NCI-H1048 (cell line): ENCODE data around the gene ARL8B.
"Not testable (repeated sequence)": the region's sequence is repeated elsewhere in the genome, so short reads cannot be mapped to it uniquely, and the experiment has no call there.

Experiments
- DNase-seq: peaks from one replicate; lab custom pipeline; 2025; lab: John Stamatoyannopoulos, UW

The ARL8B gene

GRCh38 chr3:5112043-5112442, 10.0 kb upstream of the ARL8B start:
- no peak for DNase-seq

GRCh38 chr3:5113726-5114125, 8.4 kb upstream of the ARL8B start:
- DNase-seq: not testable (repeated sequence)

- DNase-seq: no peak
These were observed 6.5 kb upstream of the ARL8B start for GRCh38 chr3:5115506-5116162.

- no peak for DNase-seq
These were observed 5.6 kb upstream of the ARL8B start for GRCh38 chr3:5116538-5116937.

- DNase-seq: no peak
These were observed 1.6 kb upstream of the ARL8B start for GRCh38 chr3:5120446-5120845.

GRCh38 chr3:5122741-5123706, 932 bp downstream of the ARL8B start:
- DNase-seq: no peak

GRCh38 chr3:5123937-5124336, 1.8 kb downstream of the ARL8B start:
- DNase-seq: no peak

GRCh38 chr3:5126586-5126985, 4.5 kb downstream of the ARL8B start:
- no peak for DNase-seq

GRCh38 chr3:5128849-5129248, 6.8 kb downstream of the ARL8B start:
- DNase-seq: no peak

GRCh38 chr3:5133239-5134018, 11.3 kb downstream of the ARL8B start:
- DNase-seq: no peak

GRCh38 chr3:5134019-5134391, 11.9 kb downstream of the ARL8B start:
- DNase-seq: no peak

GRCh38 chr3:5134499-5134898, 12.4 kb downstream of the ARL8B start:
- no peak for DNase-seq

GRCh38 chr3:5136211-5136918, 14.3 kb downstream of the ARL8B start:
- no peak for DNase-seq

- no peak for DNase-seq
These were observed 14.9 kb downstream of the ARL8B start for GRCh38 chr3:5136919-5137429.

GRCh38 chr3:5138214-5138981, 16.3 kb downstream of the ARL8B start:
- no peak for DNase-seq

- DNase-seq: no peak
These were observed 18.1 kb downstream of the ARL8B start for GRCh38 chr3:5140230-5140621.

GRCh38 chr3:5140839-5141238, 18.7 kb downstream of the ARL8B start:
- DNase-seq: no peak

GRCh38 chr3:5141760-5142159, 19.7 kb downstream of the ARL8B start:
- DNase-seq: no peak

- no peak for DNase-seq
These were observed 21.4 kb downstream of the ARL8B start for GRCh38 chr3:5143464-5143863.

- DNase-seq: no peak
These were observed 22.4 kb downstream of the ARL8B start for GRCh38 chr3:5144316-5144994.
